Measurements from ENCODE around the gene BRSK1. TPM values are rescaled to one million over a fixed set of nuclear protein-coding genes. Genes with fewer than 3 reads are reported as not detected.
A peak's percentile ranks its signal among the peaks of the same experiment; 100 is the strongest.
"Not testable (repeated sequence)": the region's sequence is repeated elsewhere in the genome, so short reads cannot be mapped to it uniquely, and the experiment has no call there.

Gene BRSK1
- total RNA-seq, 2 experiments from 2014 or later = 2.6 to 2.7 TPM

- Mint-ChIP-seq H3K27me3 (peaks cover 13% of the 10 kb centered on the region), H3K4me1 (ENCODE audit: low read depth) (no peaks in the 10 kb centered on the region), H3K9me3 (no peaks in the 10 kb centered on the region), H3K4me3 (no peak overlapping the region), H3K27ac (no peak overlapping the region), H3K36me3 (ENCODE audit: low read depth) (no peaks in the 10 kb centered on the region)
- Histone ChIP-seq H3K4me3 (ENCODE audit: low read length) (no peak overlapping the region), H3K9me3 (ENCODE audit: control insufficient read depth in 1 of 2, insufficient read depth in 1 of 2, low read length in 2 of 2) (peaks cover 0 to 4% of the 10 kb centered on the region in 2 experiments), H3K27me3 (ENCODE audit: control insufficient read depth in 1 of 2, insufficient read depth in 2 of 2, low read length in 2 of 2) (no peaks in the 10 kb centered on the region), H3K36me3 (ENCODE audit: insufficient read depth, low read length) (no peaks in the 10 kb centered on the region), H3K27ac (ENCODE audit: low read depth in 1 of 2, low read length in 2 of 2) (no peak overlapping the region), H3K4me1 (ENCODE audit: insufficient read depth, low read length) (no peaks in the 10 kb centered on the region)
- POLR2A ChIA-PET = interaction anchor here (1.0 kb wide), 1 partner anchor 16 kb away, joined by 3 read pairs; no protein-coding TSS in a partner anchor
- CTCF ChIA-PET = interaction anchor here (1.6 kb wide), 1 partner anchor 20 kb away, joined by 6 read pairs; no protein-coding TSS in a partner anchor
- intact Hi-C loops (cut with DNase I, micrococcal nuclease) = no loop called here
- TF ChIP-seq CTCF (IDR thresholded peaks at IDR 0.05) = no peak
- DNase-seq (no peak), ATAC-seq (ENCODE audit: poor library complexity) (no peak)
Measured at GRCh38 chr19:55322204-55322885, 38.5 kb downstream of the BRSK1 start.

GRCh38 chr19:55324662-55325061, 40.9 kb downstream of the BRSK1 start:
- no peak overlapping the region for H3K4me3 Mint-ChIP-seq
- Histone ChIP-seq H3K4me1 (ENCODE audit: insufficient read depth, low read length) (no peaks in the 10 kb centered on the region), H3K4me3 (ENCODE audit: low read length) (peak overlapping the region; percentile 19), H3K27ac (ENCODE audit: low read depth in 1 of 2, low read length in 2 of 2) (no peak overlapping the region), H3K36me3 (ENCODE audit: insufficient read depth, low read length) (no peaks in the 10 kb centered on the region), H3K9me3 (ENCODE audit: control insufficient read depth in 1 of 2, insufficient read depth in 1 of 2, low read length in 2 of 2) (peaks cover 0 to 4% of the 10 kb centered on the region in 2 experiments), H3K27me3 (ENCODE audit: control insufficient read depth in 1 of 2, insufficient read depth in 2 of 2, low read length in 2 of 2) (no peaks in the 10 kb centered on the region)
- no peak for ATAC-seq (ENCODE audit: poor library complexity)
- no peaks in the 10 kb centered on the region for H3K4me1 Mint-ChIP-seq (ENCODE audit: low read depth)
- H3K36me3 Mint-ChIP-seq (ENCODE audit: low read depth) = no peaks in the 10 kb centered on the region
- no peak for DNase-seq
- H3K27me3 Mint-ChIP-seq = peaks cover 22% of the 10 kb centered on the region
- CTCF ChIA-PET = no interaction called here
- no peak overlapping the region for H3K27ac Mint-ChIP-seq
- TF ChIP-seq CTCF (IDR thresholded peaks at IDR 0.05) = no peak
- intact Hi-C loops (cut with DNase I, micrococcal nuclease) = no loop called here
- H3K9me3 Mint-ChIP-seq = no peaks in the 10 kb centered on the region
- POLR2A ChIA-PET = no interaction called here

- POLR2A ChIA-PET = no interaction called here
- Mint-ChIP-seq H3K4me3 (no peak within 1 kb of the TSS), H3K27me3 (peaks cover 18% of the 10 kb centered on the region), H3K36me3 (ENCODE audit: low read depth) (no peaks in the 10 kb centered on the region), H3K27ac (no peak within 1 kb of the TSS), H3K4me1 (ENCODE audit: low read depth) (no peaks in the 10 kb centered on the region), H3K9me3 (no peaks in the 10 kb centered on the region)
- ATAC-seq (ENCODE audit: poor library complexity) = no peak
- TF ChIP-seq CTCF (IDR thresholded peaks at IDR 0.05) = no peak
- intact Hi-C loops (cut with DNase I, micrococcal nuclease) = no loop called here
- Histone ChIP-seq H3K4me1 (ENCODE audit: insufficient read depth, low read length) (no peaks in the 10 kb centered on the region), H3K9me3 (ENCODE audit: control insufficient read depth in 1 of 2, insufficient read depth in 1 of 2, low read length in 2 of 2) (peaks cover 0 to 4% of the 10 kb centered on the region in 2 experiments), H3K27me3 (ENCODE audit: control insufficient read depth in 1 of 2, insufficient read depth in 2 of 2, low read length in 2 of 2) (no peaks in the 10 kb centered on the region), H3K27ac (ENCODE audit: low read depth in 1 of 2, low read length in 2 of 2) (no peak within 1 kb of the TSS), H3K36me3 (ENCODE audit: insufficient read depth, low read length) (no peaks in the 10 kb centered on the region), H3K4me3 (ENCODE audit: low read length) (peak within 1 kb of the TSS; percentile 19)
- DNase-seq = no peak
- CTCF ChIA-PET = no interaction called here
Measured at GRCh38 chr19:55325172-55325571, 41.4 kb downstream of the BRSK1 start, which contains the start of gene TMEM150B. Gene TMEM150B, minus strand, starts transcription at chr19:55325341. Its CDS starts 4,305 bp downstream, at chr19:55321036.

- ATAC-seq (ENCODE audit: poor library complexity); H3K27ac Mint-ChIP-seq; H3K9me3 ChIP-seq (ENCODE audit: control insufficient read depth in 1 of 2, insufficient read depth in 1 of 2, low read length in 2 of 2); POLR2A ChIA-PET; H3K36me3 ChIP-seq (ENCODE audit: insufficient read depth, low read length); CTCF ChIA-PET; H3K4me1 Mint-ChIP-seq (ENCODE audit: low read depth); intact Hi-C loops (cut with DNase I, micrococcal nuclease); H3K4me3 ChIP-seq (ENCODE audit: low read length); H3K4me1 ChIP-seq (ENCODE audit: insufficient read depth, low read length); H3K36me3 Mint-ChIP-seq (ENCODE audit: low read depth); H3K9me3 Mint-ChIP-seq; H3K27me3 ChIP-seq (ENCODE audit: control insufficient read depth in 1 of 2, insufficient read depth in 2 of 2, low read length in 2 of 2); H3K4me3 Mint-ChIP-seq; H3K27ac ChIP-seq (ENCODE audit: low read depth in 1 of 2, low read length in 2 of 2): not testable (repeated sequence)
- DNase-seq = peak in 3 of 14 experiments; percentile 20 to 42 (median 36)
- H3K27me3 Mint-ChIP-seq = peaks cover 12% of the 10 kb centered on the region
Measured at GRCh38 chr19:55328774-55329318, 45.0 kb downstream of the BRSK1 start.

GRCh38 chr19:55329791-55330190, 46.0 kb downstream of the BRSK1 start:
- H3K4me3 ChIP-seq (ENCODE audit: low read length); H3K9me3 Mint-ChIP-seq; H3K27ac ChIP-seq (ENCODE audit: low read depth in 1 of 2, low read length in 2 of 2); CTCF ChIA-PET; H3K4me1 ChIP-seq (ENCODE audit: insufficient read depth, low read length); H3K36me3 ChIP-seq (ENCODE audit: insufficient read depth, low read length); ATAC-seq (ENCODE audit: poor library complexity); POLR2A ChIA-PET; H3K27me3 ChIP-seq (ENCODE audit: control insufficient read depth in 1 of 2, insufficient read depth in 2 of 2, low read length in 2 of 2); H3K27ac Mint-ChIP-seq; H3K4me3 Mint-ChIP-seq; DNase-seq; intact Hi-C loops (cut with DNase I, micrococcal nuclease); H3K9me3 ChIP-seq (ENCODE audit: control insufficient read depth in 1 of 2, insufficient read depth in 1 of 2, low read length in 2 of 2); H3K4me1 Mint-ChIP-seq (ENCODE audit: low read depth); H3K36me3 Mint-ChIP-seq (ENCODE audit: low read depth): not testable (repeated sequence)
- peaks cover 15% of the 10 kb centered on the region for H3K27me3 Mint-ChIP-seq
